GM23338 (cell line): Measurements from ENCODE around the gene ASRGL1. TPM values are rescaled to one million over a fixed set of nuclear protein-coding genes. Genes with fewer than 3 reads are reported as not detected.

Experiments used
- ATAC-seq: fragments of 200-7000 bp; cut with Tn5 transposase; 3 replicates; pipeline ENCODE4 v1.9.1; 2020
- DNase-seq: peaks from one replicate; pipeline ENCODE4 v3.0.0-alpha.2; 2015; ENCODE audit warnings: low spot score
- H2AFZ ChIP-seq: fragments of 200-600 bp; sonication (generic); 2 replicates; pipeline ENCODE4 v1.8.0; 2016; ENCODE audit warnings: antibody characterized with exemption, mild to moderate bottlenecking, moderate library complexity
- H3F3A ChIP-seq: fragments of 200-600 bp; sonication (generic); replicated peaks from 2 replicates; pipeline ENCODE4 v1.8.0; 2017; ENCODE audit warnings: antibody characterized with exemption, mixed run types, low read depth
- H3K27ac ChIP-seq: fragments of 200-600 bp; sonication (generic); 2 replicates; pipeline ENCODE4 v1.6.1; 2016; ENCODE audit warnings: low read depth
- H3K27me3 ChIP-seq: fragments of 200-600 bp; sonication (generic); 2 replicates; pipeline ENCODE4 v1.8.0; 2016; ENCODE audit warnings: mild to moderate bottlenecking, mixed run types, moderate library complexity; ENCODE audit not compliant: insufficient read depth
- H3K36me3 ChIP-seq: fragments of 200-600 bp; sonication (generic); 2 replicates; pipeline ENCODE4 v1.8.0; 2016; ENCODE audit warnings: mild to moderate bottlenecking; ENCODE audit not compliant: insufficient read depth
- H3K4me1 ChIP-seq: fragments of 200-600 bp; sonication (generic); 2 replicates; pipeline ENCODE4 v1.8.0; 2016; ENCODE audit warnings: mild to moderate bottlenecking, moderate library complexity; ENCODE audit not compliant: insufficient read depth
- H3K4me2 ChIP-seq: fragments of 200-600 bp; sonication (generic); 2 replicates; pipeline ENCODE4 v1.7.1; 2017; ENCODE audit warnings: mixed run types
- H3K4me3 ChIP-seq: fragments of 200-600 bp; sonication (generic); 2 replicates; pipeline ENCODE4 v1.6.1; 2016; ENCODE audit warnings: mixed run types
- H3K79me2 ChIP-seq: fragments of 200-600 bp; sonication (generic); replicated peaks from 2 replicates; pipeline ENCODE4 v1.8.0; 2017; ENCODE audit warnings: mild to moderate bottlenecking; ENCODE audit not compliant: insufficient read depth
- H3K9me2 ChIP-seq: fragments of 200-600 bp; sonication (generic); 2 replicates; pipeline ENCODE4 v1.8.0; 2017; ENCODE audit not compliant: insufficient read depth
- H4K20me1 ChIP-seq: fragments of 200-600 bp; sonication (generic); replicated peaks from 2 replicates; pipeline ENCODE4 v1.8.0; 2017; ENCODE audit warnings: mild to moderate bottlenecking; ENCODE audit not compliant: insufficient read depth
- H3K27ac Mint-ChIP-seq: 2 replicates; pipeline ENCODE4 v1.8.0; 2020; ENCODE audit warnings: inconsistent platforms, mild to moderate bottlenecking, moderate library complexity, mixed read lengths
- H3K27me3 Mint-ChIP-seq: 3 replicates; pipeline ENCODE4 v1.8.0; 2022; ENCODE audit warnings: low read depth, mild to moderate bottlenecking, moderate library complexity, mixed read lengths, inconsistent platforms; ENCODE audit not compliant: insufficient read depth, poor library complexity
- H3K36me3 Mint-ChIP-seq: 3 replicates; pipeline ENCODE4 v1.8.0; 2021; ENCODE audit warnings: low read depth, mild to moderate bottlenecking, inconsistent platforms, moderate library complexity, mixed read lengths
- H3K4me1 Mint-ChIP-seq: 3 replicates; pipeline ENCODE4 v1.8.0; 2020; ENCODE audit warnings: mild to moderate bottlenecking, inconsistent platforms, mixed read lengths
- H3K4me3 Mint-ChIP-seq: 3 replicates; pipeline ENCODE4 v1.8.0; 2021; ENCODE audit warnings: moderate library complexity, mild to moderate bottlenecking, inconsistent platforms, mixed read lengths
- H3K9me3 Mint-ChIP-seq: 3 replicates; pipeline ENCODE4 v1.8.0; 2020; ENCODE audit warnings: moderate library complexity, mild to moderate bottlenecking, inconsistent platforms, mixed read lengths
- CREB1 ChIP-seq: fragments of 250-450 bp; sonication (Bioruptor Pico); IDR thresholded peaks from 2 replicates; pipeline ENCODE4 v1.5.0; 2020; ENCODE audit warnings: low read depth, mild to moderate bottlenecking, moderate library complexity
- EZH2 ChIP-seq: fragments of 200-600 bp; sonication (generic); IDR thresholded peaks from one replicate; pipeline ENCODE4 v1.8.0; 2017; ENCODE audit warnings: antibody characterized with exemption, mild to moderate bottlenecking, low read depth; ENCODE audit not compliant: unreplicated experiment
- EZH2phosphoT487 ChIP-seq: fragments of 200-600 bp; sonication (generic); IDR thresholded peaks from one replicate; pipeline ENCODE4 v1.8.1; 2018; ENCODE audit warnings: antibody characterized with exemption; ENCODE audit not compliant: unreplicated experiment
- JUNB ChIP-seq: IDR thresholded peaks from one replicate; pipeline ENCODE4 v1.6.1; 2016; ENCODE audit warnings: antibody characterized with exemption; ENCODE audit not compliant: unreplicated experiment
- NANOG ChIP-seq: IDR thresholded peaks from 2 replicates; pipeline ENCODE4 v1.6.1; 2016; ENCODE audit warnings: antibody characterized with exemption, borderline replicate concordance
- ZNF331 ChIP-seq: fragments of 250-450 bp; sonication (Bioruptor Pico); IDR thresholded peaks from 2 replicates; pipeline ENCODE4 v1.5.0; 2020; ENCODE audit warnings: low read depth, mild to moderate bottlenecking, moderate library complexity
- ZNF462 ChIP-seq: fragments of 250-450 bp; sonication (Bioruptor Pico); IDR thresholded peaks from 2 replicates; pipeline ENCODE4 v1.5.0; 2020; ENCODE audit warnings: mild to moderate bottlenecking, moderate library complexity
- polyA plus RNA-seq: library from polyadenylated mRNA; unstranded; fragments of >200 nt; fragmentation: Nextera tagmentation; extraction: Ambion mirVana; gene quantifications from 2 replicates; pipeline ENCODE4 v1.2.1, GENCODE V29; 2016
- total RNA-seq: library from RNA; depleted of rRNA; stranded (reverse); fragments of >200 nt; shearing (Covaris generic); gene quantifications from 2 replicates; pipeline ENCODE4 v1.2.3, GENCODE V29; 2014
- TF ChIP-seq, protein P1 (sequence below), 2 experiments: fragments of 200-600 bp in 1 of 2; sonication (generic) in 1 of 2; conservative IDR thresholded peaks; 2 replicates each; pipeline versions ENCODE4 v1.5.1 to v1.6.1; 2016 to 2017; ENCODE audit warnings: antibody characterized with exemption in 2 of 2, low read depth in 2 of 2, mild to moderate bottlenecking in 2 of 2, moderate library complexity in 1 of 2

Gene ASRGL1
- total and polyA plus RNA-seq, 2 experiments from 2014 or later: 32.9 to 50.3 TPM

GRCh38 chr11:62392506-62392905 lies 55.3 kb downstream of the ASRGL1 start:
- Histone ChIP-seq H3K4me2 (no peak overlapping the region), H3K27me3 (no peaks in the 10 kb centered on the region), H3K4me1 (peaks cover 4% of the 10 kb centered on the region), H3K27ac (no peak overlapping the region), H3K4me3 (no peak overlapping the region), H4K20me1 (no peaks in the 10 kb centered on the region; the same call in 1 of the 2 replicates), H3K79me2 (no peaks in the 10 kb centered on the region), H2AFZ (no peak overlapping the region), H3K36me3 (no peaks in the 10 kb centered on the region), H3K9me2 (no peaks in the 10 kb centered on the region), H3F3A (no peaks in the 10 kb centered on the region)
- no peaks in the 10 kb centered on the region for H3K9me3 Mint-ChIP-seq
- H3K4me1 Mint-ChIP-seq: peaks cover 15% of the 10 kb centered on the region
- H3K36me3 Mint-ChIP-seq: no peaks in the 10 kb centered on the region
- ATAC-seq (no peak), DNase-seq (no peak)
- TF ChIP-seq ZNF331 (no peak), EZH2phosphoT487 (no peak)
- no peak overlapping the region for H3K27ac Mint-ChIP-seq
- H3K4me3 Mint-ChIP-seq: no peak overlapping the region
- peaks cover 7% of the 10 kb centered on the region for H3K27me3 Mint-ChIP-seq

DNA sequence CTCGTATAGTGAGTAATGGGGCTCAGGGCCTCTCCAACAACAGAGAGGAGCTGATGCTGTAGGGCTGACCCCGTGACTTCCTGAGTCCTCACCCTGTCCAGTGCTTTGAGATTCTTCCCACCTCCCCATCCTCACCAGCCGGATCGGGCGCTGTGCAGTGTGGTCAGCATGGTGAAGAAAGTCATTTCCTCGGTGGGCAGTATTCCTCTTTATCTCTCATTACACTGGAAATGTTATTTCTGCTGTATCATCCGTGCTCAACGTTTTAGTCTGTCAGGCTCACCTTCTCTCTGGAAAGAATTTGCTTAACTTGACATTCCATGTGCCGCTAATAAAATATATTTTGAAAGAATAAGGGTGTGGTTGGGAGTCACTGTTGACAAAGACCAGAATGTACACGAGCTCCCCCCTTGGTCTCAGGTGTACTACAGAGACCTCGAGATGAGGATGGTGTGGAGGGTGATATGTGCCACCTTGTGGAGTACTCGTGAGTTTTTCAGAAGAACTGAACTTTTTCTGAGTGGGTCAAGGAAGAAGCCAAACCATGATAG lies 55.9 kb downstream of the ASRGL1 start:
- H3K79me2 ChIP-seq: no peaks in the 10 kb centered on the region
- Mint-ChIP-seq H3K36me3 (no peaks in the 10 kb centered on the region), H3K4me3 (no peak overlapping the region), H3K27me3 (peaks cover 6% of the 10 kb centered on the region), H3K4me1 (peaks cover 20% of the 10 kb centered on the region), H3K9me3 (no peaks in the 10 kb centered on the region), H3K27ac (no peak overlapping the region)
- H3K36me3 ChIP-seq: no peaks in the 10 kb centered on the region
- H3K27me3 ChIP-seq: no peaks in the 10 kb centered on the region
- H3K4me2 ChIP-seq: no peak overlapping the region
- no peaks in the 10 kb centered on the region; the same call in 1 of the 2 replicates for H4K20me1 ChIP-seq
- H3K4me1 ChIP-seq: peaks cover 4% of the 10 kb centered on the region
- no peak overlapping the region for H3K27ac ChIP-seq
- ATAC-seq (no peak), DNase-seq (no peak)
- H2AFZ ChIP-seq: no peak overlapping the region
- no peak for TF ChIP-seq EZH2phosphoT487
- TF ChIP-seq, protein P1, sequence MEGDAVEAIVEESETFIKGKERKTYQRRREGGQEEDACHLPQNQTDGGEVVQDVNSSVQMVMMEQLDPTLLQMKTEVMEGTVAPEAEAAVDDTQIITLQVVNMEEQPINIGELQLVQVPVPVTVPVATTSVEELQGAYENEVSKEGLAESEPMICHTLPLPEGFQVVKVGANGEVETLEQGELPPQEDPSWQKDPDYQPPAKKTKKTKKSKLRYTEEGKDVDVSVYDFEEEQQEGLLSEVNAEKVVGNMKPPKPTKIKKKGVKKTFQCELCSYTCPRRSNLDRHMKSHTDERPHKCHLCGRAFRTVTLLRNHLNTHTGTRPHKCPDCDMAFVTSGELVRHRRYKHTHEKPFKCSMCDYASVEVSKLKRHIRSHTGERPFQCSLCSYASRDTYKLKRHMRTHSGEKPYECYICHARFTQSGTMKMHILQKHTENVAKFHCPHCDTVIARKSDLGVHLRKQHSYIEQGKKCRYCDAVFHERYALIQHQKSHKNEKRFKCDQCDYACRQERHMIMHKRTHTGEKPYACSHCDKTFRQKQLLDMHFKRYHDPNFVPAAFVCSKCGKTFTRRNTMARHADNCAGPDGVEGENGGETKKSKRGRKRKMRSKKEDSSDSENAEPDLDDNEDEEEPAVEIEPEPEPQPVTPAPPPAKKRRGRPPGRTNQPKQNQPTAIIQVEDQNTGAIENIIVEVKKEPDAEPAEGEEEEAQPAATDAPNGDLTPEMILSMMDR (conservative IDR thresholded peaks at IDR 0.05; ENCODE audit: low read depth in 2 of 2): peak; percentile 19 to 29; a peak in 2 of 4 replicates
- TF ChIP-seq CREB1 (CRISPR knock-in tag): no peak
- no peaks in the 10 kb centered on the region for H3K9me2 ChIP-seq
- no peaks in the 10 kb centered on the region for H3F3A ChIP-seq
- H3K4me3 ChIP-seq: no peak overlapping the region

- Mint-ChIP-seq H3K36me3 (no peaks in the 10 kb centered on the region), H3K27ac (no peak overlapping the region), H3K4me1 (peaks cover 26% of the 10 kb centered on the region), H3K27me3 (peaks cover 6% of the 10 kb centered on the region), H3K9me3 (no peaks in the 10 kb centered on the region), H3K4me3 (no peak overlapping the region)
- no peaks in the 10 kb centered on the region for H3K27me3 ChIP-seq
- ATAC-seq (no peak), DNase-seq (no peak)
- H3K9me2 ChIP-seq: no peaks in the 10 kb centered on the region
- H3K36me3 ChIP-seq: no peaks in the 10 kb centered on the region
- TF ChIP-seq EZH2: no peak
- TF ChIP-seq ZNF331: no peak
- no peak for TF ChIP-seq JUNB
- no peak for TF ChIP-seq ZNF462 (CRISPR knock-in tag)
- TF ChIP-seq NANOG: no peak
- no peak overlapping the region for H3K27ac ChIP-seq
- no peak overlapping the region for H3K4me3 ChIP-seq
- no peaks in the 10 kb centered on the region for H3K79me2 ChIP-seq
- H4K20me1 ChIP-seq: no peaks in the 10 kb centered on the region; the same call in 1 of the 2 replicates
- H2AFZ ChIP-seq: no peak overlapping the region
- H3K4me1 ChIP-seq: peaks cover 4% of the 10 kb centered on the region
- no peaks in the 10 kb centered on the region for H3F3A ChIP-seq
- H3K4me2 ChIP-seq: no peak overlapping the region
These were observed 56.5 kb downstream of the ASRGL1 start for GRCh38 chr11:62393735-62394134.
